H9 (cell line): ENCODE measurements around the gene GAP43. TPM values are rescaled to one million over a fixed set of nuclear protein-coding genes. Genes with fewer than 3 reads are reported as not detected.
A peak's percentile ranks its signal among the peaks of the same experiment; 100 is the strongest.

Experiments used
- DNase-seq: peaks from one replicate; pipeline ENCODE4 v3.0.0-alpha.2; 2017
- H2AFZ ChIP-seq: one replicate; pipeline ENCODE4 v1.6.1; 2013; ENCODE audit warnings: mild to moderate bottlenecking, low read length, control low read depth, moderate library complexity
- H2AK5ac ChIP-seq: 2 replicates; pipeline ENCODE4 v1.6.1; 2013; ENCODE audit warnings: low read length, control low read depth, mixed read lengths; ENCODE audit not compliant: insufficient read length
- H2BK120ac ChIP-seq: one replicate; pipeline ENCODE4 v1.6.1; 2013; ENCODE audit warnings: low read depth, mild to moderate bottlenecking, low read length, control low read depth, inconsistent platforms; ENCODE audit not compliant: poor library complexity, severe bottlenecking
- H2BK12ac ChIP-seq: 2 replicates; pipeline ENCODE4 v1.6.1; 2013; ENCODE audit warnings: low read length, control low read depth, mixed read lengths, low read depth; ENCODE audit not compliant: insufficient read length
- H2BK15ac ChIP-seq: 2 replicates; pipeline ENCODE4 v1.6.1; 2013; ENCODE audit warnings: low read depth, low read length, control low read depth
- H2BK20ac ChIP-seq: one replicate; pipeline ENCODE4 v1.6.1; 2013; ENCODE audit warnings: low read depth, mild to moderate bottlenecking, low read length, control low read depth, inconsistent platforms; ENCODE audit not compliant: poor library complexity, severe bottlenecking
- H2BK5ac ChIP-seq: 2 replicates; pipeline ENCODE4 v1.6.1; 2013; ENCODE audit warnings: low read length, control low read depth, mixed read lengths; ENCODE audit not compliant: insufficient read length
- H3K14ac ChIP-seq: 2 replicates; pipeline ENCODE4 v1.6.1; 2013; ENCODE audit warnings: low read length, control low read depth; ENCODE audit not compliant: insufficient read depth
- H3K18ac ChIP-seq: 2 replicates; pipeline ENCODE4 v1.6.1; 2013; ENCODE audit warnings: low read depth, mild to moderate bottlenecking, mixed read lengths, low read length, control low read depth; ENCODE audit not compliant: insufficient read length
- H3K23ac ChIP-seq: 2 replicates; pipeline ENCODE4 v1.6.1; 2013; ENCODE audit warnings: low read length, control low read depth, mixed read lengths, low read depth; ENCODE audit not compliant: insufficient read length
- H3K23me2 ChIP-seq: 2 replicates; pipeline ENCODE4 v1.6.1; 2013; ENCODE audit warnings: low read depth, mild to moderate bottlenecking, mixed read lengths, low read length, control low read depth; ENCODE audit not compliant: insufficient read length, poor library complexity, severe bottlenecking
- H3K27ac ChIP-seq: 2 replicates; pipeline ENCODE4 v1.5.1; 2013; ENCODE audit warnings: low read length, control low read depth, mixed read lengths, low read depth; ENCODE audit not compliant: insufficient read length
- H3K27me3 ChIP-seq: 2 replicates; pipeline ENCODE4 v1.6.1; 2013; ENCODE audit warnings: low read length, control low read depth, inconsistent platforms; ENCODE audit not compliant: insufficient read depth
- H3K4ac ChIP-seq: 2 replicates; pipeline ENCODE4 v1.6.1; 2013; ENCODE audit warnings: low read depth, mild to moderate bottlenecking, control low read depth, inconsistent platforms, low read length, moderate library complexity
- H3K4me1 ChIP-seq: 2 replicates; pipeline ENCODE4 v1.6.1; 2013; ENCODE audit warnings: low read length, control low read depth, inconsistent platforms; ENCODE audit not compliant: insufficient read depth
- H3K4me2 ChIP-seq: 2 replicates; pipeline ENCODE4 v1.6.1; 2013; ENCODE audit warnings: low read length, control low read depth, mixed read lengths; ENCODE audit not compliant: insufficient read length, insufficient read depth
- H3K56ac ChIP-seq: 2 replicates; pipeline ENCODE4 v1.6.1; 2013; ENCODE audit warnings: low read depth, mild to moderate bottlenecking, mixed read lengths, low read length, control low read depth; ENCODE audit not compliant: insufficient read length
- H3K79me1 ChIP-seq: 2 replicates; pipeline ENCODE4 v1.6.1; 2013; ENCODE audit warnings: low read depth, mild to moderate bottlenecking, moderate library complexity, low read length, control low read depth, inconsistent platforms; ENCODE audit not compliant: insufficient read depth, poor library complexity, severe bottlenecking
- H3K79me2 ChIP-seq: 2 replicates; pipeline ENCODE4 v1.6.1; 2013; ENCODE audit warnings: low read length, control low read depth, inconsistent platforms; ENCODE audit not compliant: insufficient read depth
- H3K9ac ChIP-seq: 2 replicates; pipeline ENCODE4 v1.6.1; 2013; ENCODE audit warnings: low read length, control low read depth, mixed read lengths; ENCODE audit not compliant: insufficient read length; ENCODE audit errors: extremely low read depth
- H3K9me3 ChIP-seq: one replicate; pipeline ENCODE4 v1.6.1; 2013; ENCODE audit warnings: low read depth, low read length, inconsistent platforms; ENCODE audit not compliant: control insufficient read depth
- H3T11ph ChIP-seq: one replicate; pipeline ENCODE4 v1.6.1; 2013; ENCODE audit warnings: mild to moderate bottlenecking, low read length, control low read depth, inconsistent platforms
- H4K20me1 ChIP-seq: one replicate; pipeline ENCODE4 v1.6.1; 2013; ENCODE audit not compliant: control insufficient read depth, insufficient read length, insufficient read depth
- H4K5ac ChIP-seq: 2 replicates; pipeline ENCODE4 v1.6.1; 2013; ENCODE audit warnings: low read depth, mild to moderate bottlenecking, mixed read lengths, low read length, control low read depth; ENCODE audit not compliant: insufficient read length
- H4K8ac ChIP-seq: replicated peaks from 2 replicates; pipeline ENCODE4 v1.6.1; 2013; ENCODE audit warnings: low read length, control low read depth, mixed read lengths, low read depth; ENCODE audit not compliant: insufficient read length
- H4K91ac ChIP-seq: 2 replicates; pipeline ENCODE4 v1.6.1; 2013; ENCODE audit warnings: low read depth, mild to moderate bottlenecking, moderate library complexity, mixed read lengths, low read length, control low read depth; ENCODE audit not compliant: insufficient read length
- H3K27ac Mint-ChIP-seq, 3 experiments: 2 replicates in 2 of 3; 3 replicates in 1 of 3; pipeline ENCODE4 v1.8.0; 2020 to 2021; ENCODE audit warnings: mixed read lengths in 3 of 3, mild to moderate bottlenecking in 1 of 3, moderate library complexity in 1 of 3
- H3K27me3 Mint-ChIP-seq: 2 replicates; pipeline ENCODE4 v1.8.0; 2021; ENCODE audit warnings: low read depth, mild to moderate bottlenecking, moderate library complexity, mixed read lengths
- H3K36me3 Mint-ChIP-seq, 3 experiments: 2 replicates in 2 of 3; 3 replicates in 1 of 3; pipeline ENCODE4 v1.8.0; 2020 to 2021; ENCODE audit warnings: low read depth in 3 of 3, mixed read lengths in 3 of 3; ENCODE audit not compliant: insufficient read depth in 1 of 3
- H3K4me1 Mint-ChIP-seq, 2 experiments: 2 replicates each; pipeline ENCODE4 v1.8.0; 2020; ENCODE audit warnings: mixed read lengths in 2 of 2
- H3K4me3 Mint-ChIP-seq, 2 experiments: 2 replicates in 1 of 2; 3 replicates in 1 of 2; pipeline ENCODE4 v1.8.0; 2020 to 2021; ENCODE audit warnings: mild to moderate bottlenecking in 2 of 2, mixed read lengths in 2 of 2, moderate library complexity in 1 of 2
- H3K9me3 Mint-ChIP-seq, 2 experiments: 2 replicates in 1 of 2; 3 replicates in 1 of 2; pipeline ENCODE4 v1.8.0; 2020; ENCODE audit warnings: mild to moderate bottlenecking in 2 of 2, mixed read lengths in 2 of 2, moderate library complexity in 1 of 2
- CTCF ChIP-seq: fragments of 200-600 bp; sonication (generic); conservative IDR thresholded peaks from 3 replicates; pipeline ENCODE4 v1.8.0; 2021; ENCODE audit warnings: antibody characterized with exemption, mild to moderate bottlenecking
- WGBS: extraction: QIAGEN DNeasy Blood & Tissue Kit; methylation state at CpG from one replicate; pipeline ENCODE4 v1.1.7; 2013; ENCODE audit warnings: missing lambda C conversion rate, low lambda C conversion rate, mixed read lengths; ENCODE audit not compliant: insufficient read length; ENCODE audit errors: extremely low coverage; 5-methylcytosine and 5-hydroxymethylcytosine counted together
- total RNA-seq: library from RNA; stranded (reverse); gene quantifications from 2 replicates; pipeline ENCODE4 v1.2.1, GENCODE V29; 2021

Gene GAP43
- total RNA-seq, 1 experiment from 2014 or later = 12.8 TPM

GRCh38 chr3:115588201-115589115, 34.9 kb upstream of the GAP43 start:
- Histone ChIP-seq H2AFZ (no peak overlapping the region), H3K4me2 (no peak overlapping the region), H3K4ac (no peak overlapping the region), H3K9me3 (no peaks in the 10 kb centered on the region), H4K8ac (no peak overlapping the region), H3K27ac (no peak overlapping the region), H2AK5ac (no peak overlapping the region), H4K20me1 (no peaks in the 10 kb centered on the region), H3K23me2 (no peaks in the 10 kb centered on the region), H3K23ac (no peak overlapping the region), H3K4me1 (no peaks in the 10 kb centered on the region), H4K5ac (no peak overlapping the region), H2BK12ac (no peak overlapping the region), H4K91ac (no peak overlapping the region), H2BK120ac (no peak overlapping the region), H3T11ph (no peak overlapping the region), H2BK5ac (no peak overlapping the region), H2BK15ac (no peak overlapping the region), H3K9ac (no peak overlapping the region), H3K27me3 (no peaks in the 10 kb centered on the region), H3K79me2 (no peaks in the 10 kb centered on the region), H3K18ac (no peak overlapping the region), H2BK20ac (no peak overlapping the region), H3K79me1 (no peaks in the 10 kb centered on the region), H3K56ac (no peak overlapping the region), H3K14ac (peak overlapping the region; percentile 37; the same call in 1 of the 2 replicates)
- H3K4me1 Mint-ChIP-seq = peaks cover 5 to 6% of the 10 kb centered on the region in 2 experiments; a peak in 2 of 4 replicates
- no peak overlapping the region for H3K4me3 Mint-ChIP-seq
- H3K36me3 Mint-ChIP-seq = peaks cover 0 to 4% (median 0%) of the 10 kb centered on the region in 3 experiments; a peak in 1 of 7 replicates
- no CpG with 5 or more reads among the region's 5 CpGs for WGBS
- no peaks in the 10 kb centered on the region; the same call in 1 of the 2 replicates for H3K27me3 Mint-ChIP-seq
- DNase-seq = no peak
- no peak overlapping the region for H3K27ac Mint-ChIP-seq
- TF ChIP-seq CTCF = no peak
- peaks cover 4 to 5% of the 10 kb centered on the region in 2 experiments; a peak in 2 of 5 replicates for H3K9me3 Mint-ChIP-seq
